GM12878 (cell line): ENCODE results near the gene ATRN. TPM values are rescaled to one million over a fixed set of nuclear protein-coding genes. Genes with fewer than 3 reads are reported as not detected.

Experiments used
- ATAC-seq: fragments of 200-7000 bp; cut with Tn5 transposase; 3 replicates; pipeline ENCODE4 v1.9.1; 2020; ENCODE audit warnings: mild to moderate bottlenecking, moderate library complexity
- BruUV-seq: library from RNA; stranded (reverse); fragments of 400-500 nt; replicated peaks from 2 replicates; lab custom pipeline; 2021; lab: Mats Ljungman, UMichigan
- CTCF ChIA-PET: fragments of 300-600 bp; sonication (Branson Sonifier 250); formaldehyde crosslinking; extraction: SDS; loops from one replicate; lab custom pipeline; 2021; ENCODE audit warnings: inconsistent platforms; lab: Yijun Ruan, JAX
- POLR2A ChIA-PET: fragments of 350-600 bp; formaldehyde crosslinking; extraction: SDS; loops from one replicate; lab custom pipeline; 2021; ENCODE audit warnings: inconsistent platforms; lab: Charles Lee
- RAD21 ChIA-PET: fragments of 300-600 bp; sonication (Branson Sonifier 250); formaldehyde crosslinking; loops from one replicate; lab custom pipeline; 2023; ENCODE audit warnings: antibody characterized with exemption; ENCODE audit not compliant: unreplicated experiment; lab: Charles Lee
- SMC1A ChIA-PET: fragments of 300-600 bp; sonication (Branson Sonifier 250); formaldehyde crosslinking; loops from one replicate; lab custom pipeline; 2023; ENCODE audit not compliant: unreplicated experiment, uncharacterized antibody; lab: Charles Lee
- DNase-seq: peaks from one replicate; pipeline ENCODE4 v3.0.0-alpha.2; 2011; ENCODE audit warnings: low read depth, low spot score
- FAIRE-seq: peaks from 3 replicates; lab custom pipeline; 2011; peaks lifted over from hg19 to GRCh38; lab: Jason Lieb, UNC
- H2AFZ ChIP-seq: 2 replicates; pipeline ENCODE4 v1.6.0; 2011; ENCODE audit warnings: low read depth, low read length, control low read depth; ENCODE audit not compliant: control insufficient read depth
- H3K27ac ChIP-seq: 2 replicates; pipeline ENCODE4 v1.5.1; 2011; ENCODE audit warnings: control low read depth; ENCODE audit not compliant: control insufficient read depth, insufficient read depth
- H3K27me3 ChIP-seq, 2 experiments: replicated peaks in 1 of 2; 2 replicates each; pipeline versions ENCODE4 v1.6.0 to v1.6.1; 2011; ENCODE audit warnings: low read length in 1 of 2; ENCODE audit not compliant: control insufficient read depth in 2 of 2, insufficient read depth in 2 of 2
- H3K36me3 ChIP-seq, 2 experiments: 2 replicates each; pipeline ENCODE4 v1.5.1; 2011; ENCODE audit warnings: low read length in 1 of 2; ENCODE audit not compliant: control insufficient read depth in 2 of 2, insufficient read depth in 2 of 2
- H3K4me1 ChIP-seq: 2 replicates; pipeline ENCODE4 v1.6.1; 2011; ENCODE audit warnings: mild to moderate bottlenecking, low read length, moderate library complexity, mixed read lengths; ENCODE audit not compliant: control insufficient read depth, insufficient read depth
- H3K4me2 ChIP-seq: 2 replicates; pipeline ENCODE4 v1.6.0; 2011; ENCODE audit warnings: control low read depth; ENCODE audit not compliant: control insufficient read depth, insufficient read depth
- H3K4me3 ChIP-seq: fragments of 200-600 bp; sonication (generic); 2 replicates; pipeline ENCODE4 v1.5.1; 2016
- H3K79me2 ChIP-seq: 2 replicates; pipeline ENCODE4 v1.6.0; 2011; ENCODE audit warnings: low read length; ENCODE audit not compliant: control insufficient read depth, insufficient read depth
- H3K9ac ChIP-seq: 2 replicates; pipeline ENCODE4 v1.8.0; 2011; ENCODE audit warnings: low read length, control low read depth, mixed read lengths; ENCODE audit not compliant: control insufficient read depth, insufficient read depth
- H3K9me3 ChIP-seq: replicated peaks from 3 replicates; pipeline ENCODE4 v1.5.1; 2011; ENCODE audit warnings: mild to moderate bottlenecking, low read length; ENCODE audit not compliant: control insufficient read depth, insufficient read depth
- H4K20me1 ChIP-seq: 2 replicates; pipeline ENCODE4 v1.6.0; 2011; ENCODE audit not compliant: control insufficient read depth, insufficient read depth
- GABPA ChIP-seq: IDR thresholded peaks from 2 replicates; pipeline ENCODE4 v1.6.1; 2014; ENCODE audit warnings: antibody characterized with exemption, low read depth, mild to moderate bottlenecking, inconsistent platforms
- HDAC2 ChIP-seq: fragments of 200-600 bp; sonication (generic); IDR thresholded peaks from 2 replicates; pipeline ENCODE4 v1.6.1; 2017
- IKZF2 ChIP-seq, 2 experiments: fragments of 450-650 bp; IDR thresholded peaks; 2 replicates each; pipeline ENCODE4 v1.6.1; 2017; ENCODE audit warnings: mild to moderate bottlenecking in 2 of 2, moderate library complexity in 2 of 2
- MXI1 ChIP-seq: fragments of 150-350 bp; IDR thresholded peaks from 2 replicates; pipeline ENCODE4 v1.6.1; 2011; ENCODE audit warnings: low read depth, mild to moderate bottlenecking, inconsistent platforms, low read length, improper control_type of control experiment
- SMC3 ChIP-seq: IDR thresholded peaks from 2 replicates; pipeline ENCODE4 v1.6.1; 2011; ENCODE audit warnings: low read length, improper control_type of control experiment, borderline replicate concordance
- SP1 ChIP-seq: IDR thresholded peaks from one replicate; pipeline ENCODE4 v1.6.1; 2011; ENCODE audit warnings: low read depth, low read length
- SREBF2 ChIP-seq: IDR thresholded peaks from 2 replicates; pipeline ENCODE4 v1.6.1; 2012; ENCODE audit warnings: mild to moderate bottlenecking, low read length
- STAT1 ChIP-seq: fragments of 450-650 bp; conservative IDR thresholded peaks from 2 replicates; pipeline ENCODE4 v1.6.1; 2014; ENCODE audit warnings: antibody characterized with exemption, mild to moderate bottlenecking
- WGBS: methylation state at CpG from one replicate; pipeline ENCODE4 v1.1.6; 2016; ENCODE audit warnings: low lambda C conversion rate; ENCODE audit not compliant: insufficient replicate concordance, insufficient coverage; ENCODE audit errors: missing lambda C conversion rate; 5-methylcytosine and 5-hydroxymethylcytosine counted together
- in situ Hi-C: fragments of 300-500 bp; cut with MboI; formaldehyde crosslinking; loops from 9 replicates; pipeline ENCODE4 v1.14.3; 2018; ENCODE audit warnings: mixed read lengths
- intact Hi-C: fragments of 100-400 bp; cut with micrococcal nuclease; formaldehyde crosslinking; loops from one replicate; pipeline ENCODE4 v1.14.2; 2022; ENCODE audit not compliant: unreplicated experiment
- polyA plus RNA-seq, 11 experiments: library from polyadenylated mRNA; depleted of rRNA in 4 of 11; unstranded in 6 of 11; stranded (reverse) in 5 of 11; fragments of >200 nt; fragmentation: Nextera tagmentation in 4 of 11; fragmentation: Illumina TruSeq in 1 of 11; extraction: Ambion mirVana in 4 of 11; extraction: Trizol in 1 of 11; gene quantifications; 1 replicate in 1 of 11; 2 replicates in 10 of 11; pipeline versions ENCODE4 v1.2.1 to v1.2.3, GENCODE V29; 2011 to 2016; ENCODE audit warnings: inconsistent platforms in 2 of 11, missing spikeins in 2 of 11, low read depth in 1 of 11
- total RNA-seq, 4 experiments: library from RNA; depleted of rRNA in 3 of 4; stranded (reverse); fragments of >200 nt in 3 of 4; fragmentation: Illumina TruSeq in 1 of 4; extraction: Trizol in 1 of 4; gene quantifications; 2 replicates each; pipeline versions ENCODE4 v1.2.1 to v1.2.3, GENCODE V29; 2013 to 2021
- TF ChIP-seq, protein P1 (sequence below): fragments of 450-650 bp; IDR thresholded peaks from 2 replicates; pipeline ENCODE4 v1.6.1; 2017; ENCODE audit warnings: mild to moderate bottlenecking, moderate library complexity
- TF ChIP-seq, protein P2 (sequence below): fragments of 450-650 bp; IDR thresholded peaks from 2 replicates; pipeline ENCODE4 v1.6.1; 2017; ENCODE audit warnings: mild to moderate bottlenecking, moderate library complexity
- TF ChIP-seq, protein P3 (sequence below), 3 experiments: IDR thresholded peaks in 2 of 3; conservative IDR thresholded peaks in 1 of 3; 2 replicates each; pipeline ENCODE4 v1.5.1; 2011; ENCODE audit warnings: low read depth in 3 of 3, low read length in 3 of 3, mild to moderate bottlenecking in 3 of 3, control low read depth in 2 of 3, moderate library complexity in 2 of 3, inconsistent platforms in 1 of 3, mixed read lengths in 1 of 3; ENCODE audit not compliant: control insufficient read depth in 2 of 3, insufficient read depth in 1 of 3; ENCODE audit errors: extremely low read depth in 1 of 3

ATRN gene
- total and polyA plus RNA-seq, 10 of the 15 experiments (the other 5 are each of a cell fraction or from before 2014, with no cell fraction given): 0.71 to 11.6 (median 6.9) TPM

DNA sequence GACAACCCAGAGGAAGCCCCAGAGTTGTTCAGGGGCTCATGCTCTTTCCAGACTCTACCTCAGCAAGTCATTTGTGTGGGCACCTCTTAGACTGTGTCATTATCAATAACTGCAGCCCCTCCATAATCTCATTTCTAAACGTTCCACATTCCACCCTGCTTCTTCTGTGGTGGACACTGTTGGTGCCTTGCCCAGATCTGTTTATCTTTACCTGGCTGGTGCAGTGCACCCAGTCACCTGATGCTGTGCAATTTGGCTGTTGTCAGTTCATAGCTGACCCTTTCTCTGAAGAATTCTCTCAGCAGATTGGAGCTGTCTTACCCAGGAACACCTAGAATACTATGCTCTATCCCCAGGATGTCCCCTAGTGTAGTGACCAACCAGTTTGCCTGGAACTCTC lies 80.0 kb downstream of the ATRN start:
- Histone ChIP-seq H3K79me2 (no peaks in the 10 kb centered on the region), H3K4me1 (no peaks in the 10 kb centered on the region), H3K4me2 (no peak overlapping the region), H3K27ac (no peak overlapping the region), H4K20me1 (no peaks in the 10 kb centered on the region), H3K27me3 (no peaks in the 10 kb centered on the region), H3K36me3 (no peaks in the 10 kb centered on the region; a peak in 1 of 4 replicates), H3K9me3 (no peaks in the 10 kb centered on the region), H3K4me3 (no peak overlapping the region), H3K9ac (no peak overlapping the region), H2AFZ (no peak overlapping the region)
- ChIA-PET SMC1A (no interaction called here), POLR2A (no interaction called here), CTCF (interaction anchor here (2.3 kb wide), 1 partner anchor 13 kb away, joined by 16 read pairs; no protein-coding TSS in a partner anchor), RAD21 (no interaction called here)
- DNase-seq (no peak), ATAC-seq (no peak), FAIRE-seq (no peak)
- TF ChIP-seq, protein P1, sequence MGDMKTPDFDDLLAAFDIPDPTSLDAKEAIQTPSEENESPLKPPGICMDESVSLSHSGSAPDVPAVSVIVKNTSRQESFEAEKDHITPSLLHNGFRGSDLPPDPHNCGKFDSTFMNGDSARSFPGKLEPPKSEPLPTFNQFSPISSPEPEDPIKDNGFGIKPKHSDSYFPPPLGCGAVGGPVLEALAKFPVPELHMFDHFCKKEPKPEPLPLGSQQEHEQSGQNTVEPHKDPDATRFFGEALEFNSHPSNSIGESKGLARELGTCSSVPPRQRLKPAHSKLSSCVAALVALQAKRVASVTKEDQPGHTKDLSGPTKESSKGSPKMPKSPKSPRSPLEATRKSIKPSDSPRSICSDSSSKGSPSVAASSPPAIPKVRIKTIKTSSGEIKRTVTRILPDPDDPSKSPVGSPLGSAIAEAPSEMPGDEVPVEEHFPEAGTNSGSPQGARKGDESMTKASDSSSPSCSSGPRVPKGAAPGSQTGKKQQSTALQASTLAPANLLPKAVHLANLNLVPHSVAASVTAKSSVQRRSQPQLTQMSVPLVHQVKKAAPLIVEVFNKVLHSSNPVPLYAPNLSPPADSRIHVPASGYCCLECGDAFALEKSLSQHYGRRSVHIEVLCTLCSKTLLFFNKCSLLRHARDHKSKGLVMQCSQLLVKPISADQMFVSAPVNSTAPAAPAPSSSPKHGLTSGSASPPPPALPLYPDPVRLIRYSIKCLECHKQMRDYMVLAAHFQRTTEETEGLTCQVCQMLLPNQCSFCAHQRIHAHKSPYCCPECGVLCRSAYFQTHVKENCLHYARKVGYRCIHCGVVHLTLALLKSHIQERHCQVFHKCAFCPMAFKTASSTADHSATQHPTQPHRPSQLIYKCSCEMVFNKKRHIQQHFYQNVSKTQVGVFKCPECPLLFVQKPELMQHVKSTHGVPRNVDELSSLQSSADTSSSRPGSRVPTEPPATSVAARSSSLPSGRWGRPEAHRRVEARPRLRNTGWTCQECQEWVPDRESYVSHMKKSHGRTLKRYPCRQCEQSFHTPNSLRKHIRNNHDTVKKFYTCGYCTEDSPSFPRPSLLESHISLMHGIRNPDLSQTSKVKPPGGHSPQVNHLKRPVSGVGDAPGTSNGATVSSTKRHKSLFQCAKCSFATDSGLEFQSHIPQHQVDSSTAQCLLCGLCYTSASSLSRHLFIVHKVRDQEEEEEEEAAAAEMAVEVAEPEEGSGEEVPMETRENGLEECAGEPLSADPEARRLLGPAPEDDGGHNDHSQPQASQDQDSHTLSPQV: no peak
- TF ChIP-seq STAT1 (no peak), GABPA (no peak), SREBF2 (no peak), MXI1 (no peak), SMC3 (no peak), HDAC2 (no peak), IKZF2 (IDR thresholded peaks at IDR 0.05) (no peak), SP1 (no peak)
- TF ChIP-seq, protein P2, sequence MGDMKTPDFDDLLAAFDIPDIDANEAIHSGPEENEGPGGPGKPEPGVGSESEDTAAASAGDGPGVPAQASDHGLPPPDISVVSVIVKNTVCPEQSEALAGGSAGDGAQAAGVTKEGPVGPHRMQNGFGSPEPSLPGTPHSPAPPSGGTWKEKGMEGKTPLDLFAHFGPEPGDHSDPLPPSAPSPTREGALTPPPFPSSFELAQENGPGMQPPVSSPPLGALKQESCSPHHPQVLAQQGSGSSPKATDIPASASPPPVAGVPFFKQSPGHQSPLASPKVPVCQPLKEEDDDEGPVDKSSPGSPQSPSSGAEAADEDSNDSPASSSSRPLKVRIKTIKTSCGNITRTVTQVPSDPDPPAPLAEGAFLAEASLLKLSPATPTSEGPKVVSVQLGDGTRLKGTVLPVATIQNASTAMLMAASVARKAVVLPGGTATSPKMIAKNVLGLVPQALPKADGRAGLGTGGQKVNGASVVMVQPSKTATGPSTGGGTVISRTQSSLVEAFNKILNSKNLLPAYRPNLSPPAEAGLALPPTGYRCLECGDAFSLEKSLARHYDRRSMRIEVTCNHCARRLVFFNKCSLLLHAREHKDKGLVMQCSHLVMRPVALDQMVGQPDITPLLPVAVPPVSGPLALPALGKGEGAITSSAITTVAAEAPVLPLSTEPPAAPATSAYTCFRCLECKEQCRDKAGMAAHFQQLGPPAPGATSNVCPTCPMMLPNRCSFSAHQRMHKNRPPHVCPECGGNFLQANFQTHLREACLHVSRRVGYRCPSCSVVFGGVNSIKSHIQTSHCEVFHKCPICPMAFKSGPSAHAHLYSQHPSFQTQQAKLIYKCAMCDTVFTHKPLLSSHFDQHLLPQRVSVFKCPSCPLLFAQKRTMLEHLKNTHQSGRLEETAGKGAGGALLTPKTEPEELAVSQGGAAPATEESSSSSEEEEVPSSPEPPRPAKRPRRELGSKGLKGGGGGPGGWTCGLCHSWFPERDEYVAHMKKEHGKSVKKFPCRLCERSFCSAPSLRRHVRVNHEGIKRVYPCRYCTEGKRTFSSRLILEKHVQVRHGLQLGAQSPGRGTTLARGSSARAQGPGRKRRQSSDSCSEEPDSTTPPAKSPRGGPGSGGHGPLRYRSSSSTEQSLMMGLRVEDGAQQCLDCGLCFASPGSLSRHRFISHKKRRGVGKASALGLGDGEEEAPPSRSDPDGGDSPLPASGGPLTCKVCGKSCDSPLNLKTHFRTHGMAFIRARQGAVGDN: no peak
- TF ChIP-seq, protein P3, sequence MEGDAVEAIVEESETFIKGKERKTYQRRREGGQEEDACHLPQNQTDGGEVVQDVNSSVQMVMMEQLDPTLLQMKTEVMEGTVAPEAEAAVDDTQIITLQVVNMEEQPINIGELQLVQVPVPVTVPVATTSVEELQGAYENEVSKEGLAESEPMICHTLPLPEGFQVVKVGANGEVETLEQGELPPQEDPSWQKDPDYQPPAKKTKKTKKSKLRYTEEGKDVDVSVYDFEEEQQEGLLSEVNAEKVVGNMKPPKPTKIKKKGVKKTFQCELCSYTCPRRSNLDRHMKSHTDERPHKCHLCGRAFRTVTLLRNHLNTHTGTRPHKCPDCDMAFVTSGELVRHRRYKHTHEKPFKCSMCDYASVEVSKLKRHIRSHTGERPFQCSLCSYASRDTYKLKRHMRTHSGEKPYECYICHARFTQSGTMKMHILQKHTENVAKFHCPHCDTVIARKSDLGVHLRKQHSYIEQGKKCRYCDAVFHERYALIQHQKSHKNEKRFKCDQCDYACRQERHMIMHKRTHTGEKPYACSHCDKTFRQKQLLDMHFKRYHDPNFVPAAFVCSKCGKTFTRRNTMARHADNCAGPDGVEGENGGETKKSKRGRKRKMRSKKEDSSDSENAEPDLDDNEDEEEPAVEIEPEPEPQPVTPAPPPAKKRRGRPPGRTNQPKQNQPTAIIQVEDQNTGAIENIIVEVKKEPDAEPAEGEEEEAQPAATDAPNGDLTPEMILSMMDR (IDR thresholded peaks at IDR 0.05 in 2 of 3, conservative IDR thresholded peaks at IDR 0.05 in 1 of 3; ENCODE audit: control insufficient read depth in 2 of 3, extremely low read depth in 1 of 3, insufficient read depth in 1 of 3, low read depth in 3 of 3, low read length in 3 of 3): no peak
- in situ Hi-C loops (no loop called here), intact Hi-C loops (no loop called here)
- no TSS peak for BruUV-seq
- WGBS: 44% methylated on average over 1 of the region's 1 CpG
